HG03064 (cell line): Measurements from ENCODE around the gene RHOT2.

Experiments used
- ATAC-seq: cut with Tn5 transposase; IDR thresholded peaks from one replicate; pipeline ENCODE4 v1.9.1; 2021; ENCODE audit warnings: low read depth; ENCODE audit not compliant: unreplicated experiment

The RHOT2 gene

GRCh38 chr16:667780-668518 lies at the start of gene RHOT2:
Gene RHOT2 (plus strand): TSS chr16:668132. CDS start chr16:668200, 68 bp downstream.
- ATAC-seq, result peak; percentile 64

GRCh38 chr16:619476-620100 lies 48.3 kb upstream of the RHOT2 start:
- no peak for ATAC-seq

GRCh38 chr16:620700-621525 lies 47.0 kb upstream of the RHOT2 start:
- no peak for ATAC-seq

GRCh38 chr16:621526-622105 lies 46.3 kb upstream of the RHOT2 start:
- no peak for ATAC-seq

GRCh38 chr16:622920-623280 lies 45.0 kb upstream of the RHOT2 start:
- ATAC-seq, result no peak

GRCh38 chr16:624526-625070 lies 43.3 kb upstream of the RHOT2 start:
- ATAC-seq, result no peak

GRCh38 chr16:625117-625976 lies 42.6 kb upstream of the RHOT2 start:
- ATAC-seq, result no peak

GRCh38 chr16:625977-626765 lies 41.8 kb upstream of the RHOT2 start:
- ATAC-seq, result no peak

- no peak for ATAC-seq
Measured at GRCh38 chr16:626787-627453, 41.0 kb upstream of the RHOT2 start.

- no peak for ATAC-seq
Measured at GRCh38 chr16:627454-628239, 40.3 kb upstream of the RHOT2 start.

- no peak for ATAC-seq
Measured at GRCh38 chr16:628321-629061, 39.4 kb upstream of the RHOT2 start.

GRCh38 chr16:629185-629832 lies 38.6 kb upstream of the RHOT2 start:
- no peak for ATAC-seq

- ATAC-seq, result no peak
Measured at GRCh38 chr16:629833-630248, 38.1 kb upstream of the RHOT2 start.

GRCh38 chr16:630249-630814 lies 37.6 kb upstream of the RHOT2 start:
- ATAC-seq, result no peak

- ATAC-seq, result no peak
Measured at GRCh38 chr16:630815-631405, 37.0 kb upstream of the RHOT2 start, which contains the start of gene WFIKKN1. Gene WFIKKN1 (plus strand): TSS chr16:630985. CDS start chr16:631254, 269 bp downstream.
